Transverse colon (tissue), 4 donors: Measurements from ENCODE around the gene PLEKHA7. TPM values are rescaled to one million over a fixed set of nuclear protein-coding genes. Genes with fewer than 3 reads are reported as not detected.

Experiments used
- DNase-seq: peaks from one replicate; pipeline ENCODE4 v3.0.0-alpha.2; 2019
- H3K27ac ChIP-seq, 4 donors: fragments of 200-600 bp; sonication (generic); 2 replicates each; pipeline ENCODE4 v1.5.1; 2016 to 2018; ENCODE audit warnings: inconsistent platforms in 4 of 4
- H3K27me3 ChIP-seq: fragments of 200-600 bp; sonication (generic); 2 replicates; pipeline ENCODE4 v1.5.1; 2017; ENCODE audit warnings: inconsistent platforms
- H3K36me3 ChIP-seq, 4 donors: fragments of 200-600 bp; sonication (generic); 2 replicates each; pipeline ENCODE4 v1.5.1; 2017 to 2019; ENCODE audit warnings: inconsistent platforms in 4 of 4
- H3K4me1 ChIP-seq, 4 donors: fragments of 200-600 bp; sonication (generic); 2 replicates each; pipeline ENCODE4 v1.5.1; 2017 to 2020; ENCODE audit warnings: inconsistent platforms in 4 of 4
- H3K4me3 ChIP-seq, 4 donors: fragments of 200-600 bp; sonication (generic); 1 replicate in 1 of 4; 2 replicates in 3 of 4; pipeline versions ENCODE4 v1.5.1 to v1.6.1; 2017 to 2019; ENCODE audit warnings: inconsistent platforms in 4 of 4
- H3K9me3 ChIP-seq, 2 donors: fragments of 200-600 bp; sonication (generic); 2 replicates each; pipeline ENCODE4 v1.5.1; 2017 to 2019; ENCODE audit warnings: inconsistent platforms in 2 of 2
- EP300 ChIP-seq: sonication (generic); formaldehyde crosslinking; IDR thresholded peaks from one replicate; pipeline ENCODE4 v1.6.1; 2017; ENCODE audit warnings: antibody characterized with exemption, low read depth
- POLR2A ChIP-seq: fragments of 450-650 bp; IDR thresholded peaks from one replicate; pipeline ENCODE4 v1.6.1; 2016; ENCODE audit warnings: antibody characterized with exemption, mild to moderate bottlenecking, moderate library complexity
- POLR2AphosphoS5 ChIP-seq, 3 donors: sonication (generic); formaldehyde crosslinking; IDR thresholded peaks; one replicate each; pipeline ENCODE4 v1.6.1; 2016; ENCODE audit warnings: antibody characterized with exemption in 3 of 3
- WGBS, 2 donors: methylation state at CpG; one replicate each; pipeline ENCODE4 v1.1.5; 2018; ENCODE audit warnings: low coverage in 1 of 2; 5-methylcytosine and 5-hydroxymethylcytosine counted together
- in situ Hi-C, 4 donors: fragments of 200-750 bp; cut with MboI; loops; one replicate each; pipeline versions ENCODE4 v1.15.0 to v1.15.1; 2017; ENCODE audit warnings: low sequenced_read_pairs in 3 of 4, low pct_ligation_motif_present in 1 of 4, low pct_unique_long_range_greater_than_20kb in 1 of 4
- intact Hi-C: fragments of 100-400 bp; cut with DNase I; formaldehyde crosslinking; loops from one replicate; pipeline ENCODE4 v1.15.1; 2023; ENCODE audit warnings: low total_unique reads
- total RNA-seq, 4 donors: library from RNA; depleted of rRNA; stranded (reverse); fragments of >200 nt; gene quantifications; one replicate each; pipeline ENCODE4 v1.1.0, GENCODE V29; 2016
- TF ChIP-seq, protein P1 (sequence below), 5 experiments: fragments of 200-600 bp in 3 of 5; fragments of 450-650 bp in 2 of 5; sonication (generic) in 3 of 5; IDR thresholded peaks; 1 replicate in 2 of 5; 2 replicates in 3 of 5; pipeline ENCODE4 v1.5.1; 2016 to 2017; ENCODE audit warnings: antibody characterized with exemption in 5 of 5, inconsistent platforms in 3 of 5, mild to moderate bottlenecking in 2 of 5, moderate library complexity in 1 of 5

The PLEKHA7 gene
- total RNA-seq, 4 donors from 2014 or later = 109 to 243 (median 114) TPM

DNA sequence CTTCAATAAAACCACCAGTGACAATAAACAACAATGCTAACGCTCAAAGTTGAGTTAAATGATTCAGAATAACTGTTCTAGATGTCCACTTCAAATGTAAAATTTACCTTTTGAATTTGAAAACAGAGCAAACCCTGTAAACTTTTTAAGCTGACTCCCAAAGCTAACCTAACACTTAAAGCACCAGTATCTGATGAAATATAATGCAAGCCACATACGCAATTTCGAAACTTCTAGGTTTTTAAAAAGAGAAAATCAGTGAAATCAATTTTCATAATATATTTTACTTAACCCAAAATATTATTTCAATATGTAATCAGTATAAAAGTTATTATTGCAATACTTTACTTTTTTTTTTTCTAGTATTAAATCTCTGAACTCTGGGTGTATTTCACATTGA, 71.3 kb downstream of the PLEKHA7 start:
- intact Hi-C loops = no loop called here
- H3K4me1 ChIP-seq = peaks cover 0 to 10% (median 0%) of the 10 kb centered on the region in 4 donors
- no peak for TF ChIP-seq POLR2A
- no peak for TF ChIP-seq POLR2AphosphoS5 (IDR thresholded peaks at IDR 0.05)
- TF ChIP-seq EP300 = no peak
- TF ChIP-seq, protein P1, sequence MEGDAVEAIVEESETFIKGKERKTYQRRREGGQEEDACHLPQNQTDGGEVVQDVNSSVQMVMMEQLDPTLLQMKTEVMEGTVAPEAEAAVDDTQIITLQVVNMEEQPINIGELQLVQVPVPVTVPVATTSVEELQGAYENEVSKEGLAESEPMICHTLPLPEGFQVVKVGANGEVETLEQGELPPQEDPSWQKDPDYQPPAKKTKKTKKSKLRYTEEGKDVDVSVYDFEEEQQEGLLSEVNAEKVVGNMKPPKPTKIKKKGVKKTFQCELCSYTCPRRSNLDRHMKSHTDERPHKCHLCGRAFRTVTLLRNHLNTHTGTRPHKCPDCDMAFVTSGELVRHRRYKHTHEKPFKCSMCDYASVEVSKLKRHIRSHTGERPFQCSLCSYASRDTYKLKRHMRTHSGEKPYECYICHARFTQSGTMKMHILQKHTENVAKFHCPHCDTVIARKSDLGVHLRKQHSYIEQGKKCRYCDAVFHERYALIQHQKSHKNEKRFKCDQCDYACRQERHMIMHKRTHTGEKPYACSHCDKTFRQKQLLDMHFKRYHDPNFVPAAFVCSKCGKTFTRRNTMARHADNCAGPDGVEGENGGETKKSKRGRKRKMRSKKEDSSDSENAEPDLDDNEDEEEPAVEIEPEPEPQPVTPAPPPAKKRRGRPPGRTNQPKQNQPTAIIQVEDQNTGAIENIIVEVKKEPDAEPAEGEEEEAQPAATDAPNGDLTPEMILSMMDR (IDR thresholded peaks at IDR 0.05) = no peak
- H3K9me3 ChIP-seq = no peaks in the 10 kb centered on the region
- WGBS, 2 donors = 78 to 95% methylated on average over 2 to 3 of the region's 3 CpGs
- no peaks in the 10 kb centered on the region for H3K36me3 ChIP-seq
- no peak overlapping the region for H3K27ac ChIP-seq
- in situ Hi-C loops = loop anchor here in 1 of 4 donors (10.0 kb wide), 1 partner anchor 122 kb away; no protein-coding TSS in a partner anchor
- DNase-seq = no peak
- no peak overlapping the region for H3K4me3 ChIP-seq
- H3K27me3 ChIP-seq = no peaks in the 10 kb centered on the region

DNA sequence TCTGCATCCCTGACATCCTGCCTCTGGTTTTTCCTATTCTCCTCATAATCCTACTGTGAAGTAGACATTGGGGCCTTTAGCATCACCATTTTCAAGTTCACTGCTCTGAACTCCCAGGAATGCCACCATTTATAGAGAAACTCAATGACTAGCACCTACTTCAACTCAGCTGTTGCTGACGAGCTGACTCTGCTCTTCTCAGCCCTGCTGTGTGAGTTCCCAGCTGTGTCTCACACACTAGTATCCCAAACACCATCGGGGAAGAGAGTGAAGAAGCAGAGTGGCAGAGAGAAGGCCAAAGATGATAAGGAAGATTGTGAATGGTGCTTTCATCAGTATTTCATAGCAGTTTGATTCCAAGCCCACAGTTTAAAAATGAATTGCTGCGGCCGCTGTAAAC, 71.9 kb downstream of the PLEKHA7 start:
- WGBS, 2 donors = 40 to 52% methylated on average over 2 to 4 of the region's 4 CpGs
- Histone ChIP-seq H3K4me1 (peaks cover 0 to 10% (median 0%) of the 10 kb centered on the region in 4 donors), H3K4me3 (no peak overlapping the region), H3K27me3 (no peaks in the 10 kb centered on the region), H3K27ac (no peak overlapping the region), H3K9me3 (no peaks in the 10 kb centered on the region), H3K36me3 (no peaks in the 10 kb centered on the region)
- in situ Hi-C loops = loop anchor here in 1 of 4 donors (10.0 kb wide), 1 partner anchor 122 kb away; no protein-coding TSS in a partner anchor
- intact Hi-C loops = no loop called here
- no peak for DNase-seq
- TF ChIP-seq POLR2A (no peak), POLR2AphosphoS5 (IDR thresholded peaks at IDR 0.05) (no peak), EP300 (no peak)
- TF ChIP-seq, protein P1 (IDR thresholded peaks at IDR 0.05) = no peak

DNA sequence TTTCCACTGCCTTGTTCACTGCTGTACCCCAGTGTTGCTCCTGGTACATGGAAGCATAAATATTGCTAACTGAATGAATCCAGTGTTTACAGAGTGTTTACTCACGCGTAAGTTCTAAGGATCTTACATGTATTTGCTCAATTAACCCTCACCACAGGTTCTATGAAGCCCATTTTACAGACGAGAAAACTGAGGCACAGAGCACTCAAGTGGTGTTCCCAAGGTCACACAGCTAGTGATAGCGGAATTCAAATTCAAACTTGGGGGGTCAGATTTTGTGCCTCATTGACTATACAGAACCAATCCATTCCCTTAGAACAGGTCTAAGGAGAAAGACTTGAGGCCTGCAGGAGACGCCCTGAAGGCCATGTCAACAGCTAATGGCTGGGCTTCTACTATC, 72.3 kb downstream of the PLEKHA7 start:
- WGBS, 2 donors = 72% methylated on average over 5 of the region's 5 CpGs; no CpG with 5 or more reads in 1 of the 2 donors

DNA sequence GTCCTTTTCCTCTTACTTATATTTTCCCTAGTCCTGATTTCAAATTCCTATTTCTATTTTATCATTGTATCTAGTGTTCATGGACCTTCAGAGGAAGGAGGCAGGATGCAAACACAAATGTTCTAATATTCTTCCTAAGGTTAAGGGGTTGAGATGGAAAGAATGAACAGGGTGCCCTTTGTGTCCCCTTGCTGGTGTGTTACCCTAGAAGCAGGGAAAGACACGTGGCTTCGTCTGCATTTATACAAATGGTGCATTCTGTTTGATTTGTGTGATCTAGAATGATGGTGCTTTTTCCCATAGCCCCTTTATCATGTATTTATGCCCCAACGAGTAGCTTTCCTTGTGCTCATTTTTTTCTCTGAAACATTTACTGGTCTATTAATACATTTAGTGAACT, 76.2 kb downstream of the PLEKHA7 start:
- TF ChIP-seq, protein P1 (IDR thresholded peaks at IDR 0.05) = no peak
- TF ChIP-seq POLR2A = no peak
- no peak for TF ChIP-seq EP300
- TF ChIP-seq POLR2AphosphoS5 (IDR thresholded peaks at IDR 0.05) = no peak
- in situ Hi-C loops = loop anchor here in 1 of 4 donors (10.0 kb wide), 1 partner anchor 123 kb away; no protein-coding TSS in a partner anchor
- 73% methylated on average over 3 of the region's 3 CpGs for WGBS, 2 donors

More for the DNA sequence above, 72.3 kb downstream of the PLEKHA7 start:
- no peak for DNase-seq
- peaks cover 0 to 10% (median 0%) of the 10 kb centered on the region in 4 donors for H3K4me1 ChIP-seq
- H3K27me3 ChIP-seq = no peaks in the 10 kb centered on the region
- in situ Hi-C loops (loop anchor here in 1 of 4 donors (10.0 kb wide), 1 partner anchor 123 kb away; no protein-coding TSS in a partner anchor), intact Hi-C loops (no loop called here)
- TF ChIP-seq POLR2AphosphoS5 (IDR thresholded peaks at IDR 0.05) = no peak
- TF ChIP-seq, protein P1 (IDR thresholded peaks at IDR 0.05) = no peak
- no peak for TF ChIP-seq POLR2A
- TF ChIP-seq EP300 = no peak
- no peak overlapping the region for H3K4me3 ChIP-seq
- H3K9me3 ChIP-seq = no peaks in the 10 kb centered on the region
- no peak overlapping the region for H3K27ac ChIP-seq
- no peaks in the 10 kb centered on the region for H3K36me3 ChIP-seq

More for the DNA sequence above, 76.2 kb downstream of the PLEKHA7 start:
- peaks cover 0 to 7% (median 0%) of the 10 kb centered on the region in 4 donors for H3K4me1 ChIP-seq
- H3K9me3 ChIP-seq = no peaks in the 10 kb centered on the region
- no peaks in the 10 kb centered on the region for H3K27me3 ChIP-seq
- H3K27ac ChIP-seq = no peak overlapping the region
- H3K36me3 ChIP-seq = no peaks in the 10 kb centered on the region
- no peak for DNase-seq
- no peak overlapping the region for H3K4me3 ChIP-seq
- intact Hi-C loops = no loop called here
